Ishikawa (cell line): ENCODE measurements around the gene PIP5K1C.

Experiments
- CREB1 ChIP-seq: IDR thresholded peaks from 2 replicates; pipeline ENCODE4 v1.6.1; 2012; ENCODE audit warnings: low read depth
- EGR1 ChIP-seq: IDR thresholded peaks from 2 replicates; pipeline ENCODE4 v1.6.1; 2012
- EP300 ChIP-seq: IDR thresholded peaks from 2 replicates; pipeline ENCODE4 v1.6.1; 2012; ENCODE audit warnings: borderline replicate concordance
- FOXM1 ChIP-seq: IDR thresholded peaks from 2 replicates; pipeline ENCODE4 v1.6.1; 2012; ENCODE audit warnings: low read depth, borderline replicate concordance
- NFIC ChIP-seq: IDR thresholded peaks from 2 replicates; pipeline ENCODE4 v1.6.1; 2012
- RAD21 ChIP-seq: IDR thresholded peaks from 2 replicates; pipeline ENCODE4 v1.6.1; 2012; ENCODE audit warnings: low read depth
- TAF1 ChIP-seq: IDR thresholded peaks from 2 replicates; pipeline ENCODE4 v1.6.1; 2012; ENCODE audit warnings: low read depth, mild to moderate bottlenecking
- TEAD4 ChIP-seq: IDR thresholded peaks from 2 replicates; pipeline ENCODE4 v1.6.1; 2012
- YY1 ChIP-seq: IDR thresholded peaks from 2 replicates; pipeline ENCODE4 v1.6.1; 2012; ENCODE audit warnings: low read depth
- ZBTB7A ChIP-seq: IDR thresholded peaks from 2 replicates; pipeline ENCODE4 v1.6.1; 2012; ENCODE audit warnings: low read depth
- TF ChIP-seq, protein P1 (sequence below): IDR thresholded peaks from 2 replicates; pipeline ENCODE4 v1.6.1; 2012
- TF ChIP-seq, protein P2 (sequence below): IDR thresholded peaks from 2 replicates; pipeline ENCODE4 v1.6.1; 2012
- TF ChIP-seq, protein P3 (sequence below): IDR thresholded peaks from 2 replicates; pipeline ENCODE4 v1.6.1; 2012; ENCODE audit warnings: low read depth, mild to moderate bottlenecking

DNA sequence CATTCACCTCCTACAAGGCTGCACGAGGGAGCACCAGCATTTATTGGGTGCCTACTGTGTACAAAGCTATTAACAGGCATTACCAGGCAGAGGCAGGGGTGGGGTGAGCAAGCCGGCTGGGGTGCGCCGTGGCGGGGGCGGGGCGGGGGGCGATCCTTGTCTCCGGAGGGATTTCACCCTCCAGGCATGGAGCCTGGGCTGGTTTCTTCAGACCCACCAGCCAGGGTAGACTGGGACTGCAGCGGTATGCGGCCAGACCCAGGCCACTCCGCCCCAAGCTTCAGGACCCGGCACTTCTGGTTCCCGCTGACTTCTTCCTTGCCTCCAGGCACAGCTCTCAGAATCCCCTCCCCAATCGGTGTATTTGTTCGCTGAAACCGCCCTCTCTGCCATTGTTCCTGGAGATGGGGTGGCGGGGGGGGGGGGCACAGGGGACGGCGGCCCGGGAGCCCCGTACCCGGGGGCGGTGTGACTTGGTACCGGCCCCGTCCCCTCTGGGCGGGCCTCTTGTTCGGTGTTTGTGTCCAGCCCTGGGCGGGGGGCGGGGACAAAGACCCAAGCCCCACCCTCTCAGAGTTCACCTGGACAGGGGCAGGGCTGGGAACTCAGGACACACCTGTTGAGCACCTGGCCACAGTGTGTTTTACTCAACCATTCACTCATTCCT lies 22.3 kb upstream of the PIP5K1C start:
- TF ChIP-seq, protein P1, sequence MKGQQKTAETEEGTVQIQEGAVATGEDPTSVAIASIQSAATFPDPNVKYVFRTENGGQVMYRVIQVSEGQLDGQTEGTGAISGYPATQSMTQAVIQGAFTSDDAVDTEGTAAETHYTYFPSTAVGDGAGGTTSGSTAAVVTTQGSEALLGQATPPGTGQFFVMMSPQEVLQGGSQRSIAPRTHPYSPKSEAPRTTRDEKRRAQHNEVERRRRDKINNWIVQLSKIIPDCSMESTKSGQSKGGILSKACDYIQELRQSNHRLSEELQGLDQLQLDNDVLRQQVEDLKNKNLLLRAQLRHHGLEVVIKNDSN, result no peak
- TF ChIP-seq CREB1 (no peak), RAD21 (no peak), TAF1 (no peak), NFIC (no peak), YY1 (no peak), FOXM1 (no peak), EP300 (no peak), TEAD4 (no peak), EGR1 (no peak), ZBTB7A (no peak; the same call in 1 of the 2 replicates)
- TF ChIP-seq, protein P2, sequence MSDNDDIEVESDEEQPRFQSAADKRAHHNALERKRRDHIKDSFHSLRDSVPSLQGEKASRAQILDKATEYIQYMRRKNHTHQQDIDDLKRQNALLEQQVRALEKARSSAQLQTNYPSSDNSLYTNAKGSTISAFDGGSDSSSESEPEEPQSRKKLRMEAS, result no peak
- TF ChIP-seq, protein P3, sequence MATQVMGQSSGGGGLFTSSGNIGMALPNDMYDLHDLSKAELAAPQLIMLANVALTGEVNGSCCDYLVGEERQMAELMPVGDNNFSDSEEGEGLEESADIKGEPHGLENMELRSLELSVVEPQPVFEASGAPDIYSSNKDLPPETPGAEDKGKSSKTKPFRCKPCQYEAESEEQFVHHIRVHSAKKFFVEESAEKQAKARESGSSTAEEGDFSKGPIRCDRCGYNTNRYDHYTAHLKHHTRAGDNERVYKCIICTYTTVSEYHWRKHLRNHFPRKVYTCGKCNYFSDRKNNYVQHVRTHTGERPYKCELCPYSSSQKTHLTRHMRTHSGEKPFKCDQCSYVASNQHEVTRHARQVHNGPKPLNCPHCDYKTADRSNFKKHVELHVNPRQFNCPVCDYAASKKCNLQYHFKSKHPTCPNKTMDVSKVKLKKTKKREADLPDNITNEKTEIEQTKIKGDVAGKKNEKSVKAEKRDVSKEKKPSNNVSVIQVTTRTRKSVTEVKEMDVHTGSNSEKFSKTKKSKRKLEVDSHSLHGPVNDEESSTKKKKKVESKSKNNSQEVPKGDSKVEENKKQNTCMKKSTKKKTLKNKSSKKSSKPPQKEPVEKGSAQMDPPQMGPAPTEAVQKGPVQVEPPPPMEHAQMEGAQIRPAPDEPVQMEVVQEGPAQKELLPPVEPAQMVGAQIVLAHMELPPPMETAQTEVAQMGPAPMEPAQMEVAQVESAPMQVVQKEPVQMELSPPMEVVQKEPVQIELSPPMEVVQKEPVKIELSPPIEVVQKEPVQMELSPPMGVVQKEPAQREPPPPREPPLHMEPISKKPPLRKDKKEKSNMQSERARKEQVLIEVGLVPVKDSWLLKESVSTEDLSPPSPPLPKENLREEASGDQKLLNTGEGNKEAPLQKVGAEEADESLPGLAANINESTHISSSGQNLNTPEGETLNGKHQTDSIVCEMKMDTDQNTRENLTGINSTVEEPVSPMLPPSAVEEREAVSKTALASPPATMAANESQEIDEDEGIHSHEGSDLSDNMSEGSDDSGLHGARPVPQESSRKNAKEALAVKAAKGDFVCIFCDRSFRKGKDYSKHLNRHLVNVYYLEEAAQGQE, result no peak
